Cortex of kidney (tissue), 1 donor: Measurements from ENCODE around the gene TWF2.

Experiments
- DNase-seq: peaks from one replicate; lab custom pipeline; 2025; lab: John Stamatoyannopoulos, UW

Gene TWF2

DNA sequence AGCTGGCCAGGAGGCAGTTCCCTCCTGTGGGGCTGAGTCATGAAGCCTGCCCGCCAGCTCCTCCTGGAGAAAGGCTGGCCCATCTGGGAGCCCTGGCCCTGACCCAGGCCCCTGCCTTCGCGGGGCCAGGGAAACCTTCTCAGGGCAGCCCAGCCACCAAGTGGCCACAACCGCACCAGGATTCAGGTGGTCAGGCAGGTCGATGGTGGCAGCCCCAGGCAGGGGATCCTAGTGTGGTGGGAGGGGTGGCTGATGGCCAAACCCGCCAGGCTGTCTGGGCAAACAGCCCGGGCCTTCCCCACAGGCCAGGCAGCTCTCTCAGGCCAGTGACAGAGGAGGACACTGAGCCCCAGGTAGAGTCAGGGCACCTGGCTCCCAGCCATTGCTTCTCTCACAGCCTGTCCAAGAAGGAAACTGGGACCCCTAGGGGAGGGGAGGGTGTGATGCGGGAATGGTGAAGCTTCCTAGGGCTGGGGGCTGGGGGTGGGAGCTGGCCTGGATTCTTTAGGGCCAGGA is 1.2 kb downstream of the TWF2 start:
- no peak for DNase-seq

DNA sequence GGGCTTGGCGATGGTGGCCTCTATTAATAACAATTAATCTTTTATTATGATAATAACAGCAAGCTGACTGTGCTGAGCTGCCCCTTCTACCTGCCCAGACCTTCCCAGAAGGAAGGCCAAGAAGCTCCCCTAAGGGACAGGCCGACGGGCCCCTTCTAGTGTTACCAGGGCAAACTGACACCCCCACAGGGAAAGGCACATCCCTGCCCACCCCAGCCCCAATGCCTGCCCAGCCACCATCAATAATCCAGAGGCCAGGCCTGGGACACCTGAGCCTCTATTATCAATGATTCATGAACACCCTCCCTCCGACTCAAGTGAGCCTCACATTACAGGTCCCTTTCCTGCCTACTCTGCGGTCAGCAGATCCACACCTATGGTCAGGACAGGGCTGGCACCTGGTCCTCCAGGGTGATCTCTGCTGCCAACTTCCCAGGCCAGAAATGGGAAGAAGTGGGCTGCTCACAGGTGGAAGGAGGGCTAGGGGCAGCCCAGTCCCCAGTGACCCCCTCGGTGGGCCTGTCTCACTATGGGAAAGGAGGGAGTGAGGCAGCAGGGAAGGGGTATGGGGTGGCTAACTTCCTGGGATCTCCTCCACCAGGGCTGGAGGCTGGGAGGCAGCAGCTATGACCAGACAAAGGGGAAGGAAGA is 1.8 kb downstream of the TWF2 start:
- no peak for DNase-seq

DNA sequence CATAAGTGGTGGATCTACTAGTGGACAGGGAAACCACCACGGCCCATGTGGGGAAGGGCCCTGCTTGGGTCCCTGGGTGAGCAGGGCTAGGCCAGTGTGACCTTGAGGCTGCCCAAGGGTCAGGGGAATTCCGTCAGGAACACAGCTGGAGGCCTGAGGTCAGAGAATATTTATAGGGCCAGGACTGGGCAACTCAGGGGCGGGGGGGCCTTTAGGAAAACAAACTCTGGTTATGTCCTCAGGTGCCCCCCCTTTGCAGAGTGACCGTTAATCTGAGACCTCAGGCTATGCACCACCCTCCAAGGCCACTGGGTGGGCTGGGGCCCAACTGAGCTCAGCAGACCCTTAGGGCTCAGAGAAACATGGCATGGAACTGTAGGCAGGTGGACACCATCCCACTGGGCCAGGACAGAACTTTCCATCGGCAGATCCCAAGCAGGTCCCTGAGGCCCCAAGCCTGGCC is 2.5 kb downstream of the TWF2 start:
- DNase-seq, result no peak

DNA sequence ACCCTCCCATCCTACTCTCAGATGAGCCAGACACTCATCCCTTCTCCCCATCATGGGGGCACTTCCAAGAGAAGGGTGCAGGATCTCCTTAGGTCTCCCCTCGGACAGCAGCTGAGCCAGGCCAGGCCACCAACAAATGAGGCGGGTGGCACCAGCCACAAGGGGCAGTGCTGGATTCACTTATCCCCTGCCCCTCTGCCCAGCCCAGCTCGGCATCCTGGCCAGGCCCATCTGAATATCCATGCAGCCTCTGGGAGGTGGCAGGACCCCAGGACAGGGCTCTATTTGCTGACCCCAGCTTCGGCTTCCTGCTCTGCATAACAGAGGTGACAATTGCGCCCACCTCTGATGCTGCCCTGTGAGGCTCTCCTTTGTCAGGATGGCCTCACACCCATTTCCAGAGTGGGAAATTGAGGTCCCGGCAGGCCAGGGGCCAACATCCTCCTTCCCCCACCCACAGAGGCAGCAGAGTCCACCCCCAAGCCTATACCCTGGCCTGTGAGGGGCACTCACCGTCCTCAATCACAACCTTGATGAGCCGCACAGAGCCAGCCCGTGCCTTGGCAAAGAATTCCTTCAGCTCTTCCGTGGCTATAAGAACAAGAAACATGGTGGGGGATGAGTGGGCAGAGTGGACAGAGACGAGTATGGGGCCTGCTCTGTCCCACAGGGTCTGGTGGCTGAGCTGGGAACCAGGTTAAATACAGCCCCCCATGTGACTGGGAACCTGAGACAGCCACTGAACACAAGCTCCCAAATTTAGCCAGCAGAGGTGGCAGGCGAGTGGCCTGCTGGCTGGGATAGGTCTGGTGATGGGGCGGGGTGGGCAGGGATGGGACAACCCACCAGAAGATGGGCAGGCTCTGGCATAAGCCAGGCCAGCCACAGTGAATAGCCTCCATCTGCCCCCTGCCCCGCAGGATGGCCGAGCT is 4.2 kb downstream of the TWF2 start:
- DNase-seq, result no peak

DNA sequence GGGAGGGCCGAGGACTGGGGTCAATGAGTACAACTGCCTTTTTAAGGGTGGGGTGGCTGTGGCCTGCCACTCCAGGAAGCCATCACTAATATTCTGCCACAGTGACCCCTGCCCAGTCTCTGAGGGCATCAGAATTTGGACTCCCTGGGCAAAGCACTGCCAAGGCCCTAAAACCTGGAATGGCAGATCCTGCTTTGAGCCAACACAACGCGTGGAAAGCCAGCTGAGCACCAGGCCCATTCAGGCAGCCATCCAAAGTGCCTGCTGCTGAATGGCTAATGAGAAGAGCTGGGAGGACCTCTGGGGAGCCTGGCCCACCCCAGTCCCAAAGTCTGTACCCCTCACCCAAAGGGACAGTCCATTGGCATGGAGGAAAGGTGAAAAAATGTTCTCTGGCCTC is 5.0 kb downstream of the TWF2 start:
- no peak for DNase-seq

DNA sequence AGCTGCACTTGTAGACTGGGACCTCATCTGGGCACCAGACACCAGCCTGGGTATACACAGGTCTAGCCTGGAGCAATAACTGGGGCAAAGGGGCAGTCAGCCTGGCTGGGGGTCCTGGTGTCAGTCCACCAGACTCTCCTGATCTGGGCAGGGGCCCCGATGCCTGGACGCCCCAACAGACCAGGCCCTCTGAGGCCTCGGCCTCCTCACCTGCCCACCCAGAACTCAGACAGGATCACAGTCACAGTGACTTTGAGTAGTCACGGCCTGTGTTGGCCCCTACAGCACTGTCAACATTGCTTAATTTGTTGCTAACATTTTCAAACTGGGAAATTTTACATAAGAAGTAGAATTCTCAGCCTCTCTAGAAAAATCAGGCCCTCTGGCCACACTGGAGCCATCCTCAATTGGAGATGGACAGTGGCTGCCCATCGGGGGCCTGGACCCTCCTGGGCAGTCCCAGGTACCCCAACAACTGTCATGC is 5.8 kb downstream of the TWF2 start:
- DNase-seq, result no peak

DNA sequence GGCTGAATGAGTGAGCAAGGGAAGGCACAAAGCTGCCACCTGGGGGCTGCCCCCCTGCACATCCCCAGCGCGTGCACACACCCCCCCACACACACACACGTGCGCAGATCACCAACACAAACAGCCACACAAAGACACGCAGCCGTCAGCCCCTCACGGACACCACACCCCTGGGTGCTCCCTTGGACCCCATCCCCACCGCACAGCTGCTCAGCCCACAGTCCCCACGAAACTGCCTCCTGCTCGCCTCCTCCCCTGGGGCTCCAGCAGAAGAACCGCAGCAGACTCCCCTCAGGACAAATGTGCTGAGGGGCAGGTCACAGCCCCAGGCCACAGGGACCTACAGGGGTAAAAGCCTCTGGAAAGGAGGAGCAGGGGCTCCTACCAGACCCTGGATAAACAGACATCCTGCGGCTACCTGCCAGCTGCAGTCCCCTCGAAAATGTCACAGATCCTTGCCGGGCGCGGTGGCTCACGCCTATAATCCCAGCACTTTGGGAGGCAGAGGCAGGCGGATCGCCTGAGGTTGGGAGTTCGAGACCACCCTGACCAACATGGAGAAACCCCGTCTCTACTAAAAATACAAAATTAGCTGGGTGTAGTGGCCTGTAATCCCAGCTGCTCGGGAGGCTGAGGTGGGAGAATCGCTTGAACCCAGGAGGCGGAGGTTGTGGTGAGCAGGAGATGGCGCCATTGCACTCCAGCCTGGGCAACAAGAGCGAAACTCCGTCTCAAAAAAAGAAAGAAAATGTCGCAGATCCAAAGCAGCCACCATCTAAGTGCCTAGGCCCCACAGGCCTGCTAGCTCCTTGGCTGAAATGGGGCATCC is 6.5 kb downstream of the TWF2 start:
- no peak for DNase-seq

DNA sequence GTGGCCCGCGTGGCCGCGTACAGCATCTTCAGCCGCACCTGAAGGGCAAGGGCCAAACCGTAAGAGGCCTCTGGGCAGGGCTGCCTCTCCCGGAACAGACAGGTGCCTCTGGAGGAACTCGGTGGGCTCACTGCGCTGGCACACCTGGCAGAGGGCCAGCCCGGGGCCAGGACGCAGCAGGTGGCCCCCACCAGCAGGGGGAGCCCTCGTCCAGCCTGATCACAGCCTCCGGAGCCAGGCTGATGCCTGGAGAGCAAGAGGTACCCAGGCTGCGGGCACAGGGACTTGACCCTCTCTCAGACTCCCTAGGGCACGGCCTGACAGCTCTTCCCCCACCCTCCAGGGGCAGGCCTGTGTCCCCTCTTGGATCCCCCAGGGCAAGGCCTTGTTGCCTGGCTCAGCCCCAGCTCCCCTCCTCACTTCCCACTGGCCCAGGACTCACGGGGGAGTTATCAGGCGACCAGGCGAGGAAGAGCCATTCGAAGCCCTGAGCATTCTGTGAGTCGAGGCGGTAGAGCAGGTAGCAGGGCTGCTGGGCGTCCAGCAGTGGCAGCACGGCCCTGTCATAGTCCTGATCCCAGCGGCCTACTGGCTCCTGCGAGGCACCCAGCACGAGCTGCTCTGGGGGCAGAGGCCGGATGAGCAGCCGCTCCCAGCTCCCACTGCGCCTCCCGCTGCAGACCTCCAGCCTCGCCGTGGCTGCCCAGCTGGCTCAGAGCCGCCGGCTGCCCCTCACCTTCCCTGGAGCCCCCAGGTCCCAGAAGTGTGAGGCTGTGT is 7.3 kb downstream of the TWF2 start:
- DNase-seq, result no peak

DNA sequence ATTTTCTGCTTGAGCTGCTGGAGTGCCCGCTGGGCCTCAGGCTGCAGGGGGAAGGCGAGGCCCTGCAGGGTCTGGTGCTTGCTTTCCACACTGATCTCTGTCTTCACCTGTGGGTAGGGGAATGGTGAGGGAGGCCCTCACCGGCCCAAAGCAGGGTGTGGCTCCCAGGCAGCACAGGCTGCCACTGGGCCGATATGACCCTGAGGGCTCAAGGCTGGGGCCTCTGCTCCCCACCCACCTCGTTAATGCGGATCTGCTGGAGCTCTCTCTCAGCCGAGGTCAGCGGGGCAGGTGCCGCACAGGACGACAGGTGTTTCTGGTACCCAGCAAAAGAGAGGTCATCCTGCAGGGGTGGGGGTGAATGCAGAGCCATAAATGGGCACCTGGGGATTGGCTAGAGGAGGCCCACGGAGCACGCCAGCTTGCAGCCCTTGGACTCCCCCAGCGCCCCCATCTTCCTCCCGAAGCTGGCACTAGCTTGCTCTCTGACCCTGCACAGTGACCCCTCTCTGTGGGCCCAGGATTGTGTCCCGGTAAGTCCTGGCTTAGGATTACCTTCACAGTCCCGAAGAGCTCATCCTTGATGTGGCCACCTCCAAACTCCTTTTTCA is 8.0 kb downstream of the TWF2 start:
- no peak for DNase-seq

DNA sequence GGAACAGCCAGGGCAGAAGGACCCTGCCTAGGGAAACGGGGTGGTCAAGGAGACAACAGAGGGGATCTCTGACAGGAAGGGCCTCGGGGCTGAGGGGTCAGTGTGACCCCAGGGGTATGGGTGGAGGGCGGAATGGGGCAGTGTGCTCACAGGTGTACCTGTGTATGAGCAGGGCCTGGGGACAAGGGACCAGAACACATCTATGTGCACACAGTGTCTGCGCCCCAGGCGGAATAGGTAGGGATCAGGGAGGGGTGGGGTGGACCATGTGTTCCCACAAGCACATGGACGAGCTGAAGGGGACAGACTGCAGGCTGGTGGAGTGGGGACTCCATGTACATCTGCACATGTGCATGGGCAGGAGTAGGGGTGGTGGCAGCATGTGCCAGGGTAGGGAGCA is 8.5 kb downstream of the TWF2 start:
- DNase-seq, result no peak

DNA sequence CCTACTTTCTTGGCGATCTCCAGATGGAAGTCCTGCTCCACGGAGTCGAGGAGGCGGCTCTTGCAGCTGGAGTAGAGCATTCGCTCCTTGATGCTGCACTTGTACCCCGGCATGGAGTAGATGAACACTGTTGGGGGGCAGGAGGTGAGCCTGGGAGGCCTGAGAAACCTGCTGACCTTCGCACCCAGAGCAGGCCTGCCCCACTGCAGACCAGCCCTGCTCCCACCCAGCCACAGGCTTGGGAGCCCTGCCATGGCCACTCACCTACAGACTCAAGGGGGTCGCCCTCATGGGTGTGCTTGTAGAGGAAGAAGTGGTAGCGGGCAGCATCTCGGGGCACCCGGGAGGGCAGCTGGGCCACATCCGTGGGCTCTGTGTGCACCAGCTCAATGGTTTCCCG is 9.3 kb downstream of the TWF2 start:
- no peak for DNase-seq

DNA sequence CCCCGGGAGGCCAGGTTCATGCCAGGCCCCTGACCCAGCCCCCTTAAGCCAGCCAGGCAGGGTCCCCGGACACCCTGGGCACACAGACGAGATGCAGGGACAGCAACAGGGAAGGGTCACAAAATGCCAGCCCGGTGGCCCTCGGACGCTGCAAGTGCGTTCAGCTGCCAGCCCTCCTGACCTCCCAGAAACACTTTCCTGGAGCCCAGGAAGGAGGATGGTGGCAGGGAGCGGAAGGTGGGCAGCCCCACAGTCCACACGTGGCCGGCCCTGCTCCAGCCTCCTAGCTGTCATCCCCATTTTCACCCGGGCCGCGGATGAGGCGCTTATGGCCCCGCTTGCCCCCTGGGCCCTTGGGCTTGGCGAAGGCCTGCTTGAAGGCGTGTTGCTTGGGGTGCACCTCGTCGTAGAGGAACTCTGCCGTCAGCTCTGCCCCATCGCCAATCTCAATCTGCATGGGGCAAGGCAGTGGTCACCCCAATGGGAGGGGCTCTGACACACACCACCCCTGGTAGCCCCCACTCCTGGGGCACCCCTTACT is 10.1 kb downstream of the TWF2 start:
- DNase-seq, result no peak

DNA sequence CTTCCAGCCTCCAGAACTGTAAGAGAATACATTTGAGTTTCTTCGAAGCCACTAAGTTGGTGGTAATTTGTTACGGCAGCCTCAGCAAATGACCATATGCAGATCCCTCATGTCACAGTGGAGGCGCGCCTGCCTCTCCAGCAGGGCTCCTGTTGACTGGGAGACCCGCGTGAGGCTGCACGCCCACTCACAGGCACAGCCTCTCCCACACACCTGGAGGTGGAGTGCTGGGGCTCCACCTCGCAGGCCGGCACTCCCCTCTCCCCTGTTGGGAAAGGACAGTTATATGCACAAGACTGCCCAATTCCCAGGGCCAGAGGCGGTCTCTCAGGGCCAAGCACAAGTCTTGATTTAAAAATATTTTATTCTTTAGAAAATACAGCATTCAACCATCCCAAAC is 10.7 kb downstream of the TWF2 start:
- DNase-seq, result no peak

DNA sequence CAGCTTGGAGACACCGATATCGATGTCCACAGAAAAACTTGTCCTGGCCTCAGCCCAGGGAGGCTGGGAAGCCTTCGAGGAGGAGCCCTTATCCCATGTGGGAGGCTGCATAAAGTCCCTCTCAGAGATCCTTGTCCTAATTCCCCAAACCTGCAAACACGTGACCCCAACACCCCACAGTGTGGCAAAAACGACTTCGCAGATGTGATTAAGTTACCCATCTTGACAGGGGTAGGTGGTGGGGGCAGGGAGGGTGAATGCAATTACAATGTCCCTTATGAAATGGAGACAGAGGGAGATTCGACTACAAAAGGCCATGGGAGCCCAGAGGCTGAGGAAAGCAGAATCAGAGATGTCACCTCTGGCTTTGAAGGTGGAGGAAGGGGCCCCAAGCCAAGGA is 11.2 kb downstream of the TWF2 start:
- no peak for DNase-seq

DNA sequence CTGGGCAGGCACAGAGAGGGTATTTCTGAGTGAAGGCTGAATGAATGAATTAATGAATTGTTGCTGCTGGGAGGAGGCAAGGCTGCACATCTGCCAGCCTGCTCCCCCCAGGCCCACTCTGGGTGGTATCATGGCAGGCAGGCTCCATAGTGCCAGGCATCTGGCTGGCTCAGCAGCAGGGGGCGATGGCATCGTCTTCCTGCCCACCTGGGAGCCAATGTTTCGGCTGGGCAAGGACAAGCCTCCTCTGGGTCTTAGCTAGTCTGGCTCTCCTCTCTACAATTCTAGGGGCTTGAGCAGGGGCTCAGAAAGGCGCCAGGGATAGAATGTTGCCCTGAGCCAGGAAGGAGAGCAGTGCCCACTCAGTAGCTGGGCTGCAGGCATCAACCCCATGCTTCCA is 11.8 kb downstream of the TWF2 start:
- no peak for DNase-seq

DNA sequence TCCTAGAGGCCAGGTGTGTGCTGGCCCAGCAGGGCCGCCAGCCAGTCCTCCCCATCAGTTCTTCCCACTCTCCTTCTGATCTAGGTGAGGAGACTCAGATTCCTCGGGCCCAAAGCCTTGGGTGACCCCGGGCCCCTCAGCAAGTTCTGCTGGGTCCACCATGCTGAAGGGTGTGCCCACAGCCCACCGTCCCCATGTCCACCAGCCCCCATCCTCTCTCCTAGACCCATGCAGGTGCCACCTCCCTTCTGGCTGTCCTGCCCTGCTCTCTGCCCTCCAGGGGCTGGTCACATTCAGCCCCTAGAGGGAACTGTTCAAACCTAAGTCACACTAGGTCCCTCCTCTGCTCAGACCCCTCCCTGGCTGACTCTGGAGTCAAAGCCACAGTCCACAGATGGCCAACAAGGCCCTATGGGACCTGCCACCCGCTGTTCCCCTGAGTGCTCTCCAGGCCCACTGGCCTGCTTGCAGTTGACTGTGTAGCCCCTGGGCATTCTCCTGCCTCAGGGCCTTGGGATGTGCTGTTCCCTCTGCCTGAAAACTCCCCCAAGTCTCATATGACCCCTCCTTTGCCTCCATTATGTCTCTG is 12.6 kb downstream of the TWF2 start:
- no peak for DNase-seq

DNA sequence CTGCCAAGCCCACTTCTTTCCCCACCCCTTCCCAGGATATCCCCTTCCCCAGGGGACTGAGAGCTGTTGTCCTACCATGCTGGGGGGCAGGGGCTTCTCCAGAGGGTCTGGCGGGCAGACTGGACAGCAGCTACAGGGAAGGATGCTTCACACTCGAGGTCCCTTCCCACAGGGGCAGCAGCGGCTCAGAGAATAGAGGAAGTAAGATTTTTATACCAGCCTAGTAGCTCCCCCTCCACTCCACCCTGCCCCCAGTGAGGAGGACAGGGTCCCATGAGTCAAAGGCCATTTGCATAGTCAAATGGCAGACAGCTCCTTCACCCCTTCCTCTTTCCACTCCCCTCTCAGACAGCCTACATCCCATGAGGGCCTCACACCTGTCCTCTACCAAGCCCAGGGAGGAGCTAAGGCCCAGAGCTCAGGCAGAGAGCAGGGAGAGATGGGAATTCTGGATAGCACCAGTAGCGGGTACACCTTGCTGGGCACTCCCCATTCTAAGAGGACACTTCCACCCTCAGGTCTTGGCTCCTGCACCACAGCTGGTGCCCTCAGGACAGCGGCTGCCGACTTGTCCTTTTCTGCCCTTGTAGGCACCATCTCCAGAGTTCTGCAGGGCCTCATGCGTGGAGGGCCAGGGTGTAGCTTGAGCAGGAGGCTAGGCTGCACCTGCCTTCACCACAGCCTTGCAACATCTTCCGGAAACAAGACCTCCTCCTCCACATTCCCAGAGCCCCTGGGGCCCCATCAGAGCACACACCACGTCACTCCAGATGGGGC is 13.3 kb downstream of the TWF2 start, which contains the start of gene TLR9:
TLR9 (minus strand) TSS at position 194 of the 777 bp plus-strand sequence; CDS start at position 78, 116 bp downstream.
- DNase-seq, result no peak

DNA sequence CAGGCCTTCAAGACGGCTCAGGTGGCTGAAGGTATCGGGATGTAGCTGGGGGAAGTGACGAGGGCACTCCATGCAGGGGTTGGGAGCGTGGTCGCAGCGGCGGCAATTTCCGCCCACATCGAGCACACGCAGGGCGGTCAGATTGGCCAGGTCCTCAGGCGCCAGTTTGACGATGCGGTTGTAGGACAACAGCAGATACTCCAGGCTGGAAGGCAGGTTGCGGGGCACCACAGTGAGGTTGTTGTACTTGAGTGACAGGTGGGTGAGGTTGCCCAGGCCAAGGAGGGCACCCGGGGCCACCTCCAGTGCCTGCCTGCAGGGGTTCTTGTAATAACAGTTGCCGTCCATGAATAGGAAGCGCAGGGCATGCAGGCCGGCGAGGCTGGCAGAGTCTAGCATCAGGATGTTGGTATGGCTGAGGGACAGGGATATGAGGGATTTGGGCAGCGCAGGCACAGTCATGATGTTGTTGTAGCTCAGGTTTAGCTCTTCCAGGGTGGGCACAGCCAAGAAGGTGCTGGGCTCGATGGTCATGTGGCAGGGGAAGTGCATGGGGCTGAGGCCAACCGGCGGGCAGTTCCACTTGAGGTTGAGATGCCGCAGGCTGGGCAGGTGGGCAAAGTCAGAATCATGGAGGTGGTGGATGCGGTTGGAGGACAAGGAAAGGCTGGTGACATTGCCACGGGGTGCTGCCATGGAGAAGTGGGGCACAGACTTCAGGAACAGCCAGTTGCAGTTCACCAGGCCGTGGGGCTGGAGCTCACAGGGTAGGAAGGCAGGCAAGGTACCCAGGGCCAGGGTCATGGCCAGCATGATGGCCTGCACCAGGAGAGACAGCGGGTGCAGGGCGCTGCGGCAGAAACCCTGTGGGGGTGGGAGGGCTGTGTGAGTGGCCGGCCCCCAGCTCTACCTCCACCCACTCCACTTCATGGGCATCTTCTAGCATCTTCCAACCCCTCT is 15.2 kb downstream of the TWF2 start:
- no peak for DNase-seq
